Measurements from ENCODE around the gene EEF1A2. TPM values are rescaled to one million over a fixed set of nuclear protein-coding genes. Genes with fewer than 3 reads are reported as not detected.

The EEF1A2 gene
- total RNA-seq, 6 experiments from 2014 or later = 1.1 to 7.2 (median 1.7) TPM

DNA sequence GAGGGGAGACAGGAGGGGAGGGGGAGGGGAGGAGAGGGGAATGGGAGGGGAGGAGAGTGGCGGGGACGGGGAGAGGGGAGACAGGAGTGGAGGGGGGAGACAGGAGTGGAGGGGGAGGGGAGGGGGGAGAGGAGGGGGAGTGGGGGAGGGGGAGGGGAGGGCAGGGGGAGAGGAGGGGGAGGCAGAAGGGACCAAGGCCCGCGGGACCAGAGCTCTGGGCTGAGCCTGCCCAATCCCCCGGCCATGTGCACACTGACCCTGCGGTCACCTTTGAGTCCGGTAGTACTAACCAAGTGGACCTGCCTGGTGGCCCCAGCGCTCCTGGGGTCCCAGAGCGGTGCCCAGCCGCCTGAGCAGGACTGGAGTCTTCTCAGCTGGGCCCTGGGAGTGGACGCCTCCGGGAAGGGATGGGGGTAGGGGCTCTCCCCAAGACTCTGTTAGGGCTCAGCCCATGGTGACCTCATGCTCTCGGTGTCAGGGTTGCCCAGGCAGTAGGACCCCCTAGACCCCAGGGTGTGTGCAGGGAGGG lies 26.0 kb downstream of the EEF1A2 start:
- no peak overlapping the region for H3K27ac Mint-ChIP-seq
- TF ChIP-seq, protein P1, sequence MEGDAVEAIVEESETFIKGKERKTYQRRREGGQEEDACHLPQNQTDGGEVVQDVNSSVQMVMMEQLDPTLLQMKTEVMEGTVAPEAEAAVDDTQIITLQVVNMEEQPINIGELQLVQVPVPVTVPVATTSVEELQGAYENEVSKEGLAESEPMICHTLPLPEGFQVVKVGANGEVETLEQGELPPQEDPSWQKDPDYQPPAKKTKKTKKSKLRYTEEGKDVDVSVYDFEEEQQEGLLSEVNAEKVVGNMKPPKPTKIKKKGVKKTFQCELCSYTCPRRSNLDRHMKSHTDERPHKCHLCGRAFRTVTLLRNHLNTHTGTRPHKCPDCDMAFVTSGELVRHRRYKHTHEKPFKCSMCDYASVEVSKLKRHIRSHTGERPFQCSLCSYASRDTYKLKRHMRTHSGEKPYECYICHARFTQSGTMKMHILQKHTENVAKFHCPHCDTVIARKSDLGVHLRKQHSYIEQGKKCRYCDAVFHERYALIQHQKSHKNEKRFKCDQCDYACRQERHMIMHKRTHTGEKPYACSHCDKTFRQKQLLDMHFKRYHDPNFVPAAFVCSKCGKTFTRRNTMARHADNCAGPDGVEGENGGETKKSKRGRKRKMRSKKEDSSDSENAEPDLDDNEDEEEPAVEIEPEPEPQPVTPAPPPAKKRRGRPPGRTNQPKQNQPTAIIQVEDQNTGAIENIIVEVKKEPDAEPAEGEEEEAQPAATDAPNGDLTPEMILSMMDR (IDR thresholded peaks at IDR 0.05) = no peak
- no peaks in the 10 kb centered on the region for H3K4me1 Mint-ChIP-seq (ENCODE audit: low read depth)
- H3K4me3 Mint-ChIP-seq = no peak overlapping the region
- H3K9me3 Mint-ChIP-seq = no peaks in the 10 kb centered on the region
- peaks cover 22% of the 10 kb centered on the region for H3K27me3 Mint-ChIP-seq (ENCODE audit: insufficient read depth)
- DNase-seq = no peak
- no peaks in the 10 kb centered on the region for H3K36me3 Mint-ChIP-seq (ENCODE audit: low read depth)

DNA sequence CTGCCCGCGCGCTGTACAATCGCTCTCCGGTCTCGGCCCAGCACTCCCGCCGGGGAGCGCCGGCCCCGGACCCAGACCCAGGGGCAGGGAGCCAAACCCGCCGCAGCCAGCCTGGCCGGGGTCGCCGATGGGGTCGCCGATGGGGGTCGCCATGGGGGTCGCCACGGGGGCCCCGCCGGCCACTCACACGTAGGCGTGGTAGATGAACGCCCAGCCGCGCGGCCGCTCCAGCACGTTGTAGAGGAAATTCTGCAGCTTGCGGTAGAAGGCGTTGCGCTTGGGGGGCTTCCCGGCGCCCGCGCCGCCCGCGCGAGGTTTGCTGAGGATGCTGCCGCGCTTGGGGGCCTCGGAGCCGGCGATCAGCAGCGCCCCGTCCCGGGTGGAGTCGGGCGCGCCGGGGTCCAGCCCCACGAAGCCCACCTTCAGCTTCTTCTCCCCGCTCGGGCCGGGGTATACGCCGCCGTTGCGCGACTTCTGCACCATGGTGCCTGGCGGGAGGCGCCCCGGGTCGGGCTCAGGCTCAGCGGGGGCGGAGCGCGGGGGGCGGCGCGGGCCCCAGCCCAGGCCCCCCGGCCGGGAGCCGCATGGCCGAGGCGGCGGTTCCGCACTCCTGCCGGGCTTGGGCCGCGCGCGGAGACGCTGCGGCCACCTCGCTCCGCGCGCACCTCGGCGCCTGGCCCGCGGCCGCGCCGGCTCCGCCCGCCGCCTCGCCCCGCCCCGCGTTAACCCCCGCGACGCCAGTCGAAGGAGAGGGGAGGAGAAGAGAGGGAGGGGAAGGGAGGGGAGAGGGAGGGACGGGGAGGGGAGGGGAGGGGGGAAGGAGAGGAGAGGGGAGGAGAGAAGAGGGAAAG lies 26.7 kb downstream of the EEF1A2 start, which contains the start of gene KCNQ2:
KCNQ2 (minus strand) TSS at position 675 of the 851 bp plus-strand sequence; CDS start at position 483, 192 bp downstream.
- Mint-ChIP-seq H3K9me3 (no peaks in the 10 kb centered on the region), H3K4me1 (ENCODE audit: low read depth) (no peaks in the 10 kb centered on the region), H3K4me3 (no peak within 1 kb of the TSS), H3K27ac (no peak within 1 kb of the TSS), H3K36me3 (ENCODE audit: low read depth) (no peaks in the 10 kb centered on the region), H3K27me3 (ENCODE audit: insufficient read depth) (peaks cover 23% of the 10 kb centered on the region)
- TF ChIP-seq, protein P1 (IDR thresholded peaks at IDR 0.05) = no peak
- no peak for DNase-seq

DNA sequence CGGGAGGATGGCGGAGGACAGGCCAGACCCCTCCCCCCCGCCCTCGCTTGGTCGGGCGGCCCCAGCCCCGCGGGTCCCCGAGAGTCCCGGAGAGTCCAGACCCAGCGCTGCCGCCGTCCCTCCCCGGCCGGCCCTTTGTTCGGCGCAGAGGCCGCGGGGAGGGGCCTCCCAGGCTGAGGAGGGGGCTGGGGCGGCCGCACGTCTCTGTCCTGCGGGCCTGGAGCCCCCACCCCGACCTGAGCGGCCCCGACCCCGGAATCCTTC lies 27.2 kb downstream of the EEF1A2 start:
- no peak overlapping the region for H3K27ac Mint-ChIP-seq
- peaks cover 25% of the 10 kb centered on the region for H3K27me3 Mint-ChIP-seq (ENCODE audit: insufficient read depth)
- TF ChIP-seq, protein P1 (IDR thresholded peaks at IDR 0.05) = no peak
- no peaks in the 10 kb centered on the region for H3K4me1 Mint-ChIP-seq (ENCODE audit: low read depth)
- no peaks in the 10 kb centered on the region for H3K36me3 Mint-ChIP-seq (ENCODE audit: low read depth)
- DNase-seq = no peak
- no peak overlapping the region for H3K4me3 Mint-ChIP-seq
- no peaks in the 10 kb centered on the region for H3K9me3 Mint-ChIP-seq

DNA sequence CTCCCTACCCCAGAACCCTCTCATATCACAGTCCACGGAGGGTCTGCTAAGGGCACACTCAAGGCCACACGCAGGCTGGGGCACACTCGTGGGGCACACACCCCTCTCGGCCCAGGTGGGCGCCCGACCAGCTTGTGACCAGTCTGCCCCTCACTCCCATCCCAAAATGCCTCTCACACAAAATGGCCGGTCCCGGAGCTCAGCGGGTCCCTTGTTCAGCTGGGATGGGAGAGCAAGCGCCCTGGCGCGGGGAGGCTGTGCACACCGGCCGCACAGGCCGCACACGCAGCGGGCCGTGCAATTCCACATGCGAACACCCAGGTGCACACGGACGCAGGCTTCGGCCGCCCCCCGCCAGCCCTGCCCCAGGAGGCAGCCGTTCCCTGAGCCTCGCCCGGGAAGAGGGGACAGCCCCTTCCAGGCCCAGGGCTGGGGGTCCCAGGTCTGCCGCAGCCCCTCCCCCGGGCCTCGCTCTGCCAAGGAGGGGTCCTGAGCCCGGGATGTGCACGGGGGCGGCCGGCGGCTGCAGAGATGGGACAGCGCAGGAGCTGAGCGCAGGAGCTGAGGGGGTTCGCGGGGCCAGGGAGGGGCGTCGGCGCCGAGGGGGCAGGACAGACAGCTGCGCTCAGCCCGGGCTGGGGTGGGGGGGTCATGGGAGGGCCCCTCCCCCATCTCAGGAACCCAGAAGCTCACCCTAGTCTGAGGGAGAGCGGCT lies 27.7 kb downstream of the EEF1A2 start:
- no peak for DNase-seq
- Mint-ChIP-seq H3K36me3 (ENCODE audit: low read depth) (no peaks in the 10 kb centered on the region), H3K9me3 (no peaks in the 10 kb centered on the region), H3K4me1 (ENCODE audit: low read depth) (no peaks in the 10 kb centered on the region), H3K4me3 (no peak overlapping the region), H3K27ac (no peak overlapping the region), H3K27me3 (ENCODE audit: insufficient read depth) (peaks cover 25% of the 10 kb centered on the region)
- TF ChIP-seq, protein P1 (IDR thresholded peaks at IDR 0.05) = no peak

DNA sequence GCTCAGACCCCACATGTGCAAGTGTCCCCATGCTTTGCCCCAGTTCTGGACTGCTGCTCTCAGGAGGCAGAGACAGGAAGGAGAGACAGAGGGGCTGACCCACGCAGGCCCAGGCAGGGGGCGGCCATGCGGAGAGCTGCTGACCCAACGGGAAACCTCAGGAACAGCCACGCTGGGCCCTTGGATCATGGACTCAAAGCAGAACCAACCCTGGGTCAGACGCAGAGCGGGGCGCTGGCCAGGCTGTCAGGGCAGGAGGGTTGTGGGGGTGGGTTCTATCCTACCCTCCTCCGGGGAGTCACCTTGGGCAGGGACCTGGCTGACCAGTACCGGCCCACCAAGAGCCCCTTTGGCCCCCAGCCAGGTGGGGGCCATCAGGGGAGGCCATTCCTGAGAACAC lies 28.5 kb downstream of the EEF1A2 start:
- no peak overlapping the region for H3K4me3 Mint-ChIP-seq
- no peaks in the 10 kb centered on the region for H3K36me3 Mint-ChIP-seq (ENCODE audit: low read depth)
- DNase-seq = no peak
- TF ChIP-seq, protein P1 (IDR thresholded peaks at IDR 0.05) = no peak
- H3K27ac Mint-ChIP-seq = no peak overlapping the region
- H3K9me3 Mint-ChIP-seq = no peaks in the 10 kb centered on the region
- no peaks in the 10 kb centered on the region for H3K4me1 Mint-ChIP-seq (ENCODE audit: low read depth)
- H3K27me3 Mint-ChIP-seq (ENCODE audit: insufficient read depth) = peaks cover 22% of the 10 kb centered on the region

All from HFFc6 (cell line).